SJSA1 (cell line): ENCODE measurements around the gene BCL2L12. TPM values are rescaled to one million over a fixed set of nuclear protein-coding genes. Genes with fewer than 3 reads are reported as not detected.

ENCODE experiments used
- DNase-seq, 2 experiments: peaks; one replicate each; pipeline ENCODE4 v3.0.0-alpha.2; 2015 to 2020; ENCODE audit warnings: low spot score in 2 of 2, low read depth in 1 of 2
- H3K27ac ChIP-seq: fragments of 250-450 bp; sonication (Bioruptor Pico); 2 replicates; pipeline ENCODE4 v1.5.1; 2020; ENCODE audit warnings: mild to moderate bottlenecking, moderate library complexity
- H3K27me3 ChIP-seq: fragments of 250-450 bp; sonication (Bioruptor Pico); replicated peaks from 2 replicates; pipeline ENCODE4 v1.5.1; 2020; ENCODE audit warnings: mild to moderate bottlenecking, moderate library complexity
- H3K36me3 ChIP-seq: fragments of 250-450 bp; sonication (Bioruptor Pico); 2 replicates; pipeline ENCODE4 v1.5.1; 2020; ENCODE audit warnings: mild to moderate bottlenecking
- H3K4me1 ChIP-seq: fragments of 250-450 bp; sonication (Bioruptor Pico); replicated peaks from 2 replicates; pipeline ENCODE4 v1.6.1; 2021; ENCODE audit warnings: mild to moderate bottlenecking
- H3K4me3 ChIP-seq: fragments of 250-450 bp; sonication (Bioruptor Pico); 2 replicates; pipeline ENCODE4 v1.5.1; 2020; ENCODE audit warnings: mild to moderate bottlenecking
- H3K9me3 ChIP-seq: fragments of 250-450 bp; sonication (Bioruptor Pico); replicated peaks from 2 replicates; pipeline ENCODE4 v1.5.1; 2020; ENCODE audit warnings: mild to moderate bottlenecking
- total RNA-seq: library from RNA; depleted of rRNA; stranded (reverse); fragments of >200 nt; shearing (Covaris generic); gene quantifications from 2 replicates; pipeline ENCODE4 v1.2.3, GENCODE V29; 2014

BCL2L12 gene
- total RNA-seq, 1 experiment from 2014 or later = 16.2 TPM

DNA sequence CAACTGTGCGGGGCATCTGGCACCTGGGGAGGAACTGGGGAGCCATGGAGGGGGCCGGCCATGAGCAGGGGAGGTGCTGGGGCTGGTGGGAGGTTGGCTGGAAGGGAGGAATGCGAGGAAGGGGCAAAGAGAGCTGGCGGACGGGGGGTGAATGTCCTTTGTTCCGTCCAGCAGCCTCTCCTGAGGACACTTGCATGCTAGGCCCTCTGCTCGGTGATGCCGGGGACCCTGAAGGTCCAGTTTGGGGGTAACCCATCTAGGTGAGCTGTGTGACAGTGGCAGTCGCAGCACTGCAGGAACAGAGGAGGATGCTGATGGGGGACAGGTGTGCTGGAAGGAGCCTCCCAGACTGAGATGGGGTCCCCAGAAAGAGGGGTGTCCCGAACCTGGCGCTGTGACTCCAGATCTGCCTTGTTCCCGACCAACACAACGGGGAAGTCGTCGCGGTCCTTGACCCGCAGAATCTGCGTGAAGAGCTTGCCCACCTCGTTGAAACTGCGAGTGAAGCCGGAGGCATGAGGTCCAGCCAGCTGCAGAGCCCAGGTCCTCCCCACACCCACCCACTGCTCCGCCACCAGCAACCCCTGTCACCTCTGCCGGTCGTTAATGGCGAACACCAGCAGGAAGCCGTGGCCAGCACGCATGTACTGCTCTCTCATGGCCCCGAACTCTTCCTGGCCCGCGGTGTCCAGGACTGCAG lies 29.4 kb upstream of the BCL2L12 start:
- Histone ChIP-seq H3K36me3 (peaks cover 16% of the 10 kb centered on the region), H3K27me3 (no peaks in the 10 kb centered on the region), H3K9me3 (no peaks in the 10 kb centered on the region), H3K4me3 (no peak overlapping the region), H3K4me1 (peaks cover 20% of the 10 kb centered on the region), H3K27ac (no peak overlapping the region)
- no peak for DNase-seq

DNA sequence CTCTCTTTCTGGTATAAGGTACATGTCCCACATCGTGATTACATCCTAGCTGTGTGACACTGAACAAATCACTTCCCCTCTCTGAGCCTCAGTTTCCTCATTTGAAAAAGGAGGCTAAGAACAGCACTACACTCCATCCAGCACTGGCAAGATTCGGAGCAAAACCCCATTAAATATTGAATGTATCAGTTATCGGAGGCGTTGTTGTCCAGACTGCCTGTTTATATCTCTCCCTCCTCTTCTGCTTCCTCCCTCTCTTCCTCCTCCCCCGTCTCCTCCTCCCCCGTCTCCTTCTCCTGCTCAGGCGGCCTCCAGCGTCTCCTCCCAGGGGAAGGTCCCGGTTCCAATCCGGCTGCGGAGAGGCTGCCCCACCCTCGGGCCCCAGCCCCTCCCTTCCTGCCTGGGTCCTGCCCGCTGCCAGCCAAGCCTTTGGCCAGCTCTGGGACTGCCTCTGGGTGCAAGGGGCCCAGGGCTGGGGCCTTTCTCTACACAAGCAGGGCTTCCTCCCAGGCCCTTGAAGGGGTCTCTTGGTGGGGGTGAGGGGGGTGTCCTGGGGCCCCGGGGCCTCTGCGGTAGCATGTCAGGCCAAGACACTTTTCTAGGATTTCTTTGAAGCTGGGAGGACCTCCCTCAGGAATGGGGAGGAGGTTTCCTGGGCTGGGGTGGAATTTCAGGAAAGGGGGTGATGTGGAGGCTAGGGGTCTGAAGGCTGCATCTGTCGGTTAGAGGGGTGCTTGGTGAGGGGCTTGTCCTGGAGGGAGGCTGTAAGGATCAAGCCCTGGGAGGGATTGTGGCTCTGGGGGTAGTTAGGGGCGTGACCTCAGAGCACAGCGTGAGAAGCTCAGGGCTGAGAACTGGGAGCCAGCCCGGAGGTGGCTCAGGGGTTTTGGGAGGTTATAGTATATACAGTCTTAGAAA lies 27.7 kb upstream of the BCL2L12 start:
- Histone ChIP-seq H3K36me3 (peaks cover 16% of the 10 kb centered on the region), H3K27me3 (no peaks in the 10 kb centered on the region)
- peak; percentile 62 to 88 for DNase-seq

DNA sequence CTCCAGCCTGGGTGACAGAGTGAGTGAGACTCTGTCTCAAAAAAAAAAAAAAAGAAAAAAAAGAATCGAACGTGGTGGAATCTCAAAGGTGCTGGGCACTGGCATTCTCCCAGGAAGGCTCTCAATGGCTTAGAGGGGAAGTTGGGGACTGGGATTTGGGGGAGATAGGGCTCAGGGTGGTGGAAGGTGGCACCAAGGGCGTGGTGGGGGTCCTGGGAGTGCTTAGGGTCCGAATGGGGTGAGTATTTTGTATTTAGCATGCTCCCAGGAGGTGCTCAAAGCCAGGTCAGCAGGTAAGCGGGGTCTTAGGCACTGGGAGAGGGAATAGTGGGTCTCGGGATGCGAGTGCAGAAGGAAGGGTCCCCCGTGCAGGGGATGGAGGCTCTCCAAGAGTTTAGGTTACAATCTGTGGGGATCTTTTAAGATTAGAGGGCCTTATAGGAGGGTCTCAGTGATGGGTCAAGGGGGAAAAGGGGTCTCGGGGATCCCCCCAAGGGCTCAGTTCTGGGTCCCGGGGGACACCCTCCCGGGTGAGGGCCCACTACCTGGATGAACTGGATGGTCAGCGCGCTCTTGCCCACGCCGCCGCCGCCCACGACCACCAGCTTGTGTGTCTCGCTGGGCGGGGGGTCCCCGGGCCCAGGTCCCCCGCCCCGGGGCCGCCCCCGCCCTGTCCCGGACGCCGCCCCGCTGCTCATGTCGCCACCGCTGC lies 26.2 kb upstream of the BCL2L12 start:
- DNase-seq = peak in 1 of 2 experiments; percentile 32
- H3K27me3 ChIP-seq = no peaks in the 10 kb centered on the region
- H3K9me3 ChIP-seq = no peaks in the 10 kb centered on the region
- H3K27ac ChIP-seq = peak overlapping the region; percentile 60
- H3K4me1 ChIP-seq = peaks cover 29% of the 10 kb centered on the region
- peaks cover 22% of the 10 kb centered on the region for H3K36me3 ChIP-seq
- peak overlapping the region; percentile 59 for H3K4me3 ChIP-seq

More for the DNA sequence above, 27.7 kb upstream of the BCL2L12 start:
- no peaks in the 10 kb centered on the region for H3K9me3 ChIP-seq
- peaks cover 24% of the 10 kb centered on the region for H3K4me1 ChIP-seq
- H3K4me3 ChIP-seq = peak overlapping the region; percentile 21
- peak overlapping the region; percentile 47 for H3K27ac ChIP-seq

DNA sequence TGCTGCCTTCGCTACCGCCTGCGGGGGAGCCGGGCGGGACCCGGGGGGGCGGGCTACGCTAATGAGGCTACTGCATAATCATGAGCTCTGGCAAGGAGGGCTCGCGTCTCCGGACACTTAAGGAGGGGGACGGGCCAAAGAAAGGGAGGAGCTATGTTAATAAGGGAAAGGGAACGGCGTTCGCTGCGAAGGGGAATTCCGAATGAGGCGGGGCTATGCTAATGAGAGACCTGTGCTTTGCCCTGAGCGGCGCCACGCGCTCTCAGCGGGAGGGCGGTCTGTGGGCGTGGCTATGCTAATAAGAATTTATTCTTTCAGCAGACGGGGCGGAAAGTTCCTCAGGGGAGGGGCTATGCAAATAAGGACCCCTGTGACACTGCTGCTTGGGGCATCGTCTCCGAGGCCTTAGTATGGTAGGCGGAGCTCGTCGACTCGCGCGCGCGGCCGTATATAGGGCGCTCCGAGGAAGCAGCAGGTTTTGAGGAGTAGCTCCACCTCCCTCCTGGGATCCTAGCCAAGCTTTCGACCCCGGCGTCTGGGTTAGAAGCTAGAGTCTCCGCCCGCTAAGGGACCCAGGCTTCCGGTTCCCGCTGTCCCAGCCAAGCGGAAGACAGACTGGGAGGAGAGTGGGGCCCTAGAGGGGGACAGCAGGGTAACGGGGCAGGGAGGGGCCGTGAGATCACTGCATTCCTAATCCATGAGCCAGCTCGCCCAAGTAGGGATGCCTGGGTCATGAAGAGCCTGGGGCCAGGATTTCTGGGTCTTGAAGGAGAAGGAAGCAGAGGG lies 25.4 kb upstream of the BCL2L12 start, which contains the start of gene RRAS:
Gene RRAS (minus strand): TSS at position 31 of the 786 bp plus-strand sequence. CDS start 45 bp downstream, outside the sequence.
- Histone ChIP-seq H3K36me3 (peaks cover 22% of the 10 kb centered on the region), H3K9me3 (no peaks in the 10 kb centered on the region), H3K27me3 (no peaks in the 10 kb centered on the region), H3K27ac (peak within 1 kb of the TSS; percentile 100), H3K4me3 (peak within 1 kb of the TSS; percentile 59), H3K4me1 (peaks cover 29% of the 10 kb centered on the region)
- peak; percentile 100 for DNase-seq

DNA sequence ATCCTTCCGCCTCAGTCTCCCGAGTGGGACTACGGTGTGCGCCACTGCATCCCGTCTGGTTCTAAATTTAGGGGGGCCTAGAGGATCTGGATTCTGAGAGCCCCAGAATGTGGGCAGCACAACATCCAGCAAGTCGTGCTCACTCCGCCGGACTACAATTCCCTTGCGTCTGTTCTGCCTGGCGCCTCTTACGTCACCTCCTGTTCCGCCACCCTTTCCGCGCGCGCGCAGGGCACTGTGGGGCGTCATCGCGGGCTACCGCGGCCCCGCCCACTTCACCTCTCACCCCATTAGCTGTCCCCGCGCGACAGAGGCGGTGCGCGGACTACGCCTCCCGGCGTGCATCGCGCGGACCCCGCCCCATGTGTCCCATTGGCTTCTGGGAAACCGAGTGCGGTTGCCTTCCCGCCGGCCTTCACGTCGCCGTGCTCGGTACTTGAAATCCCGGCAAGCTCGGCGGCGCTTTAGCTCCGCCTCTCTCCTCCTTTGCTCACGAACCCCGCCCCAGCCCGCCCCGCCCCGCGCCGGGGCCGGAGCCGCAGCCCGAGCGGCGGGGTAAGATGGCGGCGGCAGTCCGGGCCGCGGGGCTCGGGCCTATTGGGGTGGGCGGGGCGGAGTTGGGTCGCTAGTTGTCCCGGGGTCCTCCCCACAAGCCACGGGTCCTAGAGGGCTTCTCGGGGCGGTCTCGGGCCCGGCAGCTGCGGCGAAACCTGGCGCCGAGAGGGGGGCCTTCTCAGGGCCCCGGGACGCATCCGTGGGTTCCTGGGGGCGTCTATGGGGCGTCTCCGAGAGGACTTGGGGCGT lies 23.8 kb upstream of the BCL2L12 start, which contains the start of gene SCAF1:
Gene SCAF1 (plus strand): TSS at position 522 of the 804 bp plus-strand sequence. CDS start 2,818 bp downstream, outside the sequence.
- H3K36me3 ChIP-seq = peaks cover 30% of the 10 kb centered on the region
- DNase-seq = peak; percentile 99
- H3K4me3 ChIP-seq = peak within 1 kb of the TSS; percentile 59
- no peaks in the 10 kb centered on the region for H3K9me3 ChIP-seq
- peak within 1 kb of the TSS; percentile 100 for H3K27ac ChIP-seq
- H3K4me1 ChIP-seq = peaks cover 29% of the 10 kb centered on the region
- no peaks in the 10 kb centered on the region for H3K27me3 ChIP-seq

- no peaks in the 10 kb centered on the region for H3K9me3 ChIP-seq
- H3K4me1 ChIP-seq = peaks cover 29% of the 10 kb centered on the region
- DNase-seq = no peak
- peak overlapping the region; percentile 64 for H3K27ac ChIP-seq
- peak overlapping the region; percentile 59 for H3K4me3 ChIP-seq
- peaks cover 37% of the 10 kb centered on the region for H3K36me3 ChIP-seq
- H3K27me3 ChIP-seq = no peaks in the 10 kb centered on the region
Observed at GRCh38 chr19:49642492-49643035, 23.2 kb upstream of the BCL2L12 start.

DNA sequence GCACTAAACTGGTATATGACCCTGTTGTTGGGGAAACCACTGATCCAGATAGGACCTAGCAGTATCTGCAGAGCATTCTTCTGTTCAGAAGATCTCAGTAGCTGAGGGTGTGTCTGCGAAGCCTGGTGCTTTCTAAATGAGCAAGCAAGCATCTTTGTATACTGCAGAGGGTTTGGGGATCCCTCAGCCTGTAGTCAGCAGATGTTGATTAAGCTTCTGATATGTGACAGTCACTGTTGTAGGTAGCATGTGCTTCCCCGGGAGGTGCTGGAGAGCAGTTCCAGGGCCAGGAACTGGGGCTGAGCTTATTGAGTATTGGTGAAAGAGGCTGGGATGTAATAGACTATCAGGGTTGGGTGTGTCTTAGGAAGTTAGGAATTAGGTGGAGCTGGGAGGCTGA lies 22.3 kb upstream of the BCL2L12 start:
- no peak for DNase-seq
- peaks cover 21% of the 10 kb centered on the region for H3K4me1 ChIP-seq
- no peaks in the 10 kb centered on the region for H3K9me3 ChIP-seq
- H3K27ac ChIP-seq = no peak overlapping the region
- H3K4me3 ChIP-seq = no peak overlapping the region; the same call in 1 of the 2 replicates
- no peaks in the 10 kb centered on the region for H3K27me3 ChIP-seq
- H3K36me3 ChIP-seq = peaks cover 46% of the 10 kb centered on the region

- peaks cover 67% of the 10 kb centered on the region for H3K36me3 ChIP-seq
- DNase-seq = no peak
Observed at GRCh38 chr19:49645592-49645991, 20.1 kb upstream of the BCL2L12 start.

GRCh38 chr19:49645995-49646394 lies 19.7 kb upstream of the BCL2L12 start:
- no peaks in the 10 kb centered on the region for H3K27me3 ChIP-seq
- no peak overlapping the region for H3K27ac ChIP-seq
- DNase-seq = no peak
- peaks cover 66% of the 10 kb centered on the region for H3K36me3 ChIP-seq
- H3K9me3 ChIP-seq = no peaks in the 10 kb centered on the region
- H3K4me3 ChIP-seq = no peak overlapping the region
- H3K4me1 ChIP-seq = peaks cover 13% of the 10 kb centered on the region

More at GRCh38 chr19:49645592-49645991, 20.1 kb upstream of the BCL2L12 start:
- Histone ChIP-seq H3K27ac (no peak overlapping the region), H3K27me3 (no peaks in the 10 kb centered on the region), H3K4me3 (no peak overlapping the region), H3K9me3 (no peaks in the 10 kb centered on the region), H3K4me1 (peaks cover 16% of the 10 kb centered on the region)

- Histone ChIP-seq H3K4me1 (peaks cover 8% of the 10 kb centered on the region), H3K36me3 (peaks cover 70% of the 10 kb centered on the region), H3K4me3 (no peak overlapping the region), H3K27ac (no peak overlapping the region), H3K9me3 (no peaks in the 10 kb centered on the region), H3K27me3 (no peaks in the 10 kb centered on the region)
- DNase-seq = no peak
Observed at GRCh38 chr19:49646586-49646985, 19.1 kb upstream of the BCL2L12 start.

DNA sequence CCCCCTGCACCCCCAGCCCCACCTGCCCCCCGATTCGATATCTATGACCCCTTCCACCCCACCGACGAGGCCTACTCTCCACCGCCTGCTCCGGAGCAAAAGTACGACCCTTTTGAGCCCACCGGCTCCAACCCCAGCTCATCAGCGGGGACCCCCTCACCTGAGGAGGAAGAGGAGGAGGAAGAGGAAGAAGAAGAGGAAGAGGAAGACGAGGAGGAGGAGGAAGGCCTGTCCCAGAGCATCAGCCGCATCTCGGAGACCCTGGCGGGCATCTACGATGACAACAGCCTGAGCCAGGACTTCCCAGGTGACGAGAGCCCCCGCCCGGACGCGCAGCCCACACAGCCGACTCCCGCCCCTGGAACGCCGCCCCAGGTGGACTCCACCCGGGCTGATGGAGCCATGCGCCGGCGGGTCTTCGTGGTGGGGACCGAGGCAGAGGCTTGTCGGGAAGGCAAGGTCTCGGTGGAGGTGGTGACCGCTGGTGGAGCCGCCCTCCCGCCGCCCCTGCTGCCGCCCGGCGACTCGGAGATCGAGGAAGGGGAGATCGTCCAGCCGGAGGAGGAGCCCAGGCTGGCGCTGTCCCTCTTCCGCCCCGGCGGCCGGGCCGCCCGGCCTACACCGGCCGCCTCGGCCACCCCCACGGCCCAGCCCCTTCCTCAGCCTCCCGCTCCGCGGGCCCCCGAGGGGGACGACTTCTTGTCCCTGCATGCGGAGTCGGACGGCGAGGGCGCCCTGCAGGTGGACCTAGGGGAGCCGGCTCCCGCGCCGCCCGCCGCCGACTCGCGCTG lies 14.5 kb upstream of the BCL2L12 start:
- peaks cover 90% of the 10 kb centered on the region for H3K36me3 ChIP-seq
- H3K4me3 ChIP-seq = no peak overlapping the region
- H3K27me3 ChIP-seq = no peaks in the 10 kb centered on the region
- no peak for DNase-seq
- H3K4me1 ChIP-seq = no peaks in the 10 kb centered on the region
- no peaks in the 10 kb centered on the region for H3K9me3 ChIP-seq
- no peak overlapping the region for H3K27ac ChIP-seq
